AG10803 (cell line): ENCODE results near the gene MR1.

Source experiments
- DNase-seq: peaks from one replicate; pipeline ENCODE4 v3.0.0; 2010; ENCODE audit warnings: low read depth
- H3K4me3 ChIP-seq: 2 replicates; pipeline ENCODE4 v1.5.1; 2011; ENCODE audit warnings: mild to moderate bottlenecking, low read length, control low read depth
- TF ChIP-seq, protein P1 (sequence below): conservative IDR thresholded peaks from 2 replicates; pipeline ENCODE4 v1.5.1; 2011; ENCODE audit warnings: mild to moderate bottlenecking, low read length, control low read depth, inconsistent platforms

MR1 gene

GRCh38 chr1:181080556-181080955 lies 46.8 kb downstream of the MR1 start:
- DNase-seq = no peak
- no peak overlapping the region for H3K4me3 ChIP-seq
- TF ChIP-seq, protein P1, sequence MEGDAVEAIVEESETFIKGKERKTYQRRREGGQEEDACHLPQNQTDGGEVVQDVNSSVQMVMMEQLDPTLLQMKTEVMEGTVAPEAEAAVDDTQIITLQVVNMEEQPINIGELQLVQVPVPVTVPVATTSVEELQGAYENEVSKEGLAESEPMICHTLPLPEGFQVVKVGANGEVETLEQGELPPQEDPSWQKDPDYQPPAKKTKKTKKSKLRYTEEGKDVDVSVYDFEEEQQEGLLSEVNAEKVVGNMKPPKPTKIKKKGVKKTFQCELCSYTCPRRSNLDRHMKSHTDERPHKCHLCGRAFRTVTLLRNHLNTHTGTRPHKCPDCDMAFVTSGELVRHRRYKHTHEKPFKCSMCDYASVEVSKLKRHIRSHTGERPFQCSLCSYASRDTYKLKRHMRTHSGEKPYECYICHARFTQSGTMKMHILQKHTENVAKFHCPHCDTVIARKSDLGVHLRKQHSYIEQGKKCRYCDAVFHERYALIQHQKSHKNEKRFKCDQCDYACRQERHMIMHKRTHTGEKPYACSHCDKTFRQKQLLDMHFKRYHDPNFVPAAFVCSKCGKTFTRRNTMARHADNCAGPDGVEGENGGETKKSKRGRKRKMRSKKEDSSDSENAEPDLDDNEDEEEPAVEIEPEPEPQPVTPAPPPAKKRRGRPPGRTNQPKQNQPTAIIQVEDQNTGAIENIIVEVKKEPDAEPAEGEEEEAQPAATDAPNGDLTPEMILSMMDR = no peak

- no peak for DNase-seq
- TF ChIP-seq, protein P1 = no peak
- no peak overlapping the region for H3K4me3 ChIP-seq
Measured at GRCh38 chr1:181081395-181081794, 47.6 kb downstream of the MR1 start.

DNA sequence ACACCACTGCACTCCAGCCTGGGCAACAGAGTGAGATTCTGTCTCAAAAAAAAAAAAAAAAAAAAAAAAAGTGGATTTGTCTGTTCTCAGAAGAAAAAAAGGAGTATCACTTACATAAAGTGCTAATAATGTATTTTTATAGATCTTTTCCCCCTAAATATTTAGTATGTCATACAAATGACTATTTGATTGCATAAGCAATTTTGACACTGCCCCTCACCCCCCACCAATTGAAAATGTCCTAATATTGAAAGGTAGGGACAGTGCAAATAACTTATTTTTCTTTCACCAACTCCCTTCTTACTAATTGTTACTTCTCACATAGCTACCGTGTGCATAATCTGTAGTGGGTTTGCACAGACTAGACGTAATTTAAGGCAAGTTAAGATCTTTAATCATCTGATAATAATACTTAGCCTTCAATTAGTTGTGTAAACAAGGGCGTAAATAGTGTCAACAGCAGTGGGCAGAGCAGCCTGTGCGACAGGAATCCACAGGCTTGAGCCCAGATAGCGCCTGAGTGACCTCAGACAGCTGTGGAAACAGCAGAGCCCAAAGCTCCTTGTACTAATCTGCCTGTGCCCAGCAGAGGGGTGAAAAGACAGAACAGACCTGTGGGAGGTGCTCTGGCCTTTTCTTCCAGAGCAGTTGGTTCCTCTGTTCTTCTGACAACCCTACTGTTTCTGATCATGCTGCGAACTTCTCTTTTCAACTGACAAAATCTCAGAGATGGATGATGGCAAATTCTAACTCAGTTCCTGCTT lies 50.2 kb downstream of the MR1 start:
- no peak overlapping the region for H3K4me3 ChIP-seq
- TF ChIP-seq, protein P1 = peak; percentile 64
- peak; percentile 62 for DNase-seq

DNA sequence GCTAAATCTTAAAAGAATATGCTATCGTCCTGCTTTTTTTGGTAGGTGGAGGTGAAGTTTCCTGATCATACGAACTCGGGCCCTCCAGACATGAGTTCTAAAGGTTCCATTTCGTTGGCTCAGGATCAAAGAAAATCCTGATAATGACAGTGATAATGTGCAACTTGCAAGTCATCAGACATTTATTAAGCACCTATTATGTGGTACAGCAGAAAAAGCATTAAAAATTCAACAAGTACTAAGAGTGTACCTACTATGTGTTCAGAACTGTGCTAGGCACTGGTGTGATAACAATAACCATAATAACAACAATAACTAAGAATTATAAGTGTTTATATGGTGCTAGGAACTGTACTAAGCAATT lies 50.8 kb downstream of the MR1 start:
- H3K4me3 ChIP-seq = no peak overlapping the region
- DNase-seq = no peak
- TF ChIP-seq, protein P1 = no peak

- TF ChIP-seq, protein P1 = no peak
Measured at GRCh38 chr1:181086091-181086490, 52.3 kb downstream of the MR1 start.

GRCh38 chr1:181086926-181087325 lies 53.1 kb downstream of the MR1 start:
- TF ChIP-seq, protein P1 = no peak
- H3K4me3 ChIP-seq = no peak overlapping the region
- DNase-seq = peak; percentile 77

More at GRCh38 chr1:181086091-181086490, 52.3 kb downstream of the MR1 start:
- no peak for DNase-seq
- no peak overlapping the region for H3K4me3 ChIP-seq

DNA sequence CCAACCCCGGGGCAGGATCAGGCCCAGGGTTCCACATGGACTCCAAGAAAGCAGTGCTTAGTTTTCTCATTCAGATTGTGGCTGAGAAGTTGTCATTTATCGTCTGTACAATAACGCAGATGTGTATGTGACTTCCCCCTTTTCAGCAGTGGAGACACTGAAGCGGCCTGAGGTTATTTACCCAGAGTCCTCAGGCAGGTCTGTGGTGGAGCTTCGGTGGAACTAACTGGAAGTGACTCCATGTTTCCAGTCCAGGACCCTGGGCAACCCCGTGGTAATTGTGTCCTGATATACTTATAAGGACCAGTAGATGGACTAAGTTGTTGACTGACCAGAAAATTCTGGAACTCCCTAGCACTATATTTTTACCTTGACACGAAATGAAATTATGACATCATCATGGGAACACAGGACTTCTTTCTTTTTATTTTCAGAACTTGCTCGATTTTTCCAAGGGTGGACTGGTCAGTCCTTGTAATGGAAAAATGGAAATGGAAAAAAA lies 53.7 kb downstream of the MR1 start:
- DNase-seq = no peak
- no peak overlapping the region for H3K4me3 ChIP-seq
- TF ChIP-seq, protein P1 = no peak; the same call in 1 of the 2 replicates
